Forelimb muscle (tissue), 1 donor: ENCODE results near the gene MAPK8IP1. TPM values are rescaled to one million over a fixed set of nuclear protein-coding genes. Genes with fewer than 3 reads are reported as not detected.
A peak's percentile ranks its signal among the peaks of the same experiment; 100 is the strongest.

Experiments used
- DNase-seq: peaks from one replicate; pipeline ENCODE4 v3.0.0-alpha.2; 2013; ENCODE audit warnings: low read depth
- polyA plus RNA-seq: library from polyadenylated mRNA; unstranded; fragments of 120-200 nt; gene quantifications from one replicate; pipeline ENCODE4 v1.2.1, GENCODE V29; 2013; ENCODE audit not compliant: insufficient read length

Gene MAPK8IP1
- polyA plus RNA-seq, 1 donor, result 41.3 TPM

DNA sequence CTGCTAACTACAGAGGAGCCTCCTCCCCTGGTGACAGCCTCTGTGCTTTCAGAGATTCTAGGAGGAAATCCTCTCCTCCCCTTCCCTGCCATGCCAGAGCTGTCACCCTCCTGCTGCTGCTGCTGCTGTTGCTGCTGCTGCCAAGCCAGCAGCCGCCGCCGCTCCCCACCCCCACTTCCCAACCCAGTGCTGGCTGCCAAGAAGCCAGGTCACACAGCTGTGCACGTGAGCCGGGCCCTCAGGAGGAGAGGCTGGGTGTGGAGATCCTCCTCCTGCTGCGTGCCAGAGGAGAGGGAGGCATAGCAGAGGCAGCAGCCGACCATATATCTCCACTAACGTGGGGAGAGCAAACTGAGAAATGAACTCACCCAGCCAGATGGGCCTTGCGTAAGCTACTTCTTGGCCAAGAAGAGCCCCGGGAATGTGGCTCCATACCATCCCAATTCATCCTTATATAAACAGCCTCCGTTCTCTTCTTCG is 25.8 kb upstream of the MAPK8IP1 start:
- DNase-seq, result peak; percentile 49

DNA sequence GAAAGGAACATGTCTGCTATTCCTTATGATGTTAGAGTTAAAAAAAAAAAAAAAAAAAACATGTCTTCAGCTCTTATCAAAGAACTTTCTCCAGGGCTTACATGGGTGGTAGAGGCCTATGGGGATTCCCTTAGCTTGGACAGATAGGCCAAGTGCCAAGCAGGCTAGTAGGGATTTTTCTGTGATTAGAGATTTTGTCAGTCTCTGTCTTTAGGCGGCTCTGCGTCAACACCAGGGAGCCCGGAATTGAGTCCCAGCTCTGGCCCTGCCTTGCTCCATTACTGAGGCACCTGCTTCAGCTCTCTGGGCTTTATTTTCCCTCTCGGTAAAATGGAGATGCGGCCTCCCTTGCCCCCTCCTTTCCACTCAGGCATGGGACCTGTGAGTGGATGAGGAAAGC is 25.1 kb upstream of the MAPK8IP1 start:
- no peak for DNase-seq

DNA sequence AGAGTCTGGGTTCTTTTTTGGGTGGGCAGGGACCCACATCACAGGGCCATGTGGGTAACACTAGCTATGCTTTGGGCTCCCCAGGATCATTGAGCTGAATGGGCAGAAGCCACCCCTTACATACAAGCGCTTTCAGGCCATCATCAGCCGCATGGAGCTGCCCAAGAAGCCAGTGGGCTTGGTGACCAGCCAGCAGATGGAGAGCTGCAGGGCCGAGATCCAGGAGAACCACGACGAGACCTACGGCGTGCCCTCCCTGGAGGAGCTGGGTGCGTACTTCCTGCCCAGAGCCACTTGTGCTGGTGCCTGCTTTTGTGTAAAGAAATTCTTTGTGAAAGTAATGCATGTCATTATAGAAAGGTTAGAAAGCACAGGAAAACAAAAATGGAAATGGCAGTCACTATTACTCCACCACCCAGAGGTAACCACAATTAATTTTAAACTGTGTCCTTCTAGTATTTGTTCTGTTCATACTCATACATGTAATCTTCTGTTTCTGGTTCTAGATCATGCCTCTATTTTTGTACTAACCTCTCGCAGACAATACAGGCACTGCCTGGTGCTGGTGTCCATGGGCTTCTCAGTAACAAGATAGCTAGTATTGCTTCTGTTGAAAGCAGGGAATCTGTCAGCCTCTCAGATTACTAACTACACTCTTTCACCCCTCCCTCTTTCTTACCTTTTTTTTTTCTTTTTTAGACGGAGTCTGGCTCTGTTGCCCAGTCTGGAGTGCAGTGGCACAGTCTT is 24.5 kb upstream of the MAPK8IP1 start:
- no peak for DNase-seq

DNA sequence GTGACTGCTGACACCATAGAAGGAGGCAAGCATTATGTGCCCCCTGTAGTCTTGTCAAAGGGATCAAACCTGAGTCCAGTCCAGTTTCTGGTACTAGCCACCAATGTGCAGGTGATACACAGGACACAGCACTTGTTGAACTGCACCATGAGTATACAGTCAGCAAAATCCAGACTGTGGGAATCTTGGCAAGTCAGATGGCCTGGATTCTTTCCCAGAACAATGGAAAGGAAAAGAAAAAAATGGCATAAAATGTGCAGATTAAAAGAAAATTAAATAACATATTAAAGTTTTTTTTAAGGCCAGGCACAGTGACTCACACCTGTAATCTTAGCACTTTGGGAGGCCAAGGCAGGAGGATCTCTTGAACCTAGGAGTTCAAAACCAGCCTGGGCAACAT is 21.4 kb upstream of the MAPK8IP1 start:
- DNase-seq, result no peak

DNA sequence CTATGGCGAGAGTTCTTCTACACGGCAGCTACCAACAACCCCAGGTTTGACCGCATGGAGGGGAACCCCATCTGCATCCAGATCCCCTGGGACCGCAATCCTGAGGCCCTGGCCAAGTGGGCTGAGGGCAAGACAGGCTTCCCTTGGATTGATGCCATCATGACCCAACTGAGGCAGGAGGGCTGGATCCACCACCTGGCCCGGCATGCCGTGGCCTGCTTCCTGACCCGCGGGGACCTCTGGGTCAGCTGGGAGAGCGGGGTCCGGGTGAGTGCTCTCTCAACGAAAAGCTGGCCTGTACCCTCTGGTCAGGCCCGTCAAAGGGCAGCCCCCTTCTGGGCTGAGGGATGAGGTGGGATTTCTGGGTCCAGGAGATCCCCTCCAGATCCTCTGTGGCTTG is 15.9 kb upstream of the MAPK8IP1 start:
- no peak for DNase-seq

DNA sequence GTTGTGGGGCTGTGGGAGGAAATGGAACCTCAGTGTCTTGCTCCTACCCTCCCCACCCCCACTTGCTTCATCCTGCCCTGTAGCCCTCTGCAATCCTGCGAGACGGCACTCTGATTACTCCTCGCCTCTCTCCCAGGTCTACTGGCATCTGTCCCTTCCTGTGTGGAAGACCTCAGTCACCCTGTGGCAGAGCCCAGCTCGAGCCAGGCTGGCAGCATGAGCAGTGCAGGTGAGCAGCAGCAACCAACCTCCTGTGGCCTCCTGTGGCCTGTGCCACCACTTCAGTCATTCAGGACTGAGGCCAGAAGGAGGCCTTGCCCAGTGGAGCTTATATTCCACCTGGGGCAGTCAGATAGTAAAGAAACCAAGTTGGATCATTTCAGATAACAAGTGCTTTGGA is 14.7 kb upstream of the MAPK8IP1 start:
- DNase-seq, result no peak

DNA sequence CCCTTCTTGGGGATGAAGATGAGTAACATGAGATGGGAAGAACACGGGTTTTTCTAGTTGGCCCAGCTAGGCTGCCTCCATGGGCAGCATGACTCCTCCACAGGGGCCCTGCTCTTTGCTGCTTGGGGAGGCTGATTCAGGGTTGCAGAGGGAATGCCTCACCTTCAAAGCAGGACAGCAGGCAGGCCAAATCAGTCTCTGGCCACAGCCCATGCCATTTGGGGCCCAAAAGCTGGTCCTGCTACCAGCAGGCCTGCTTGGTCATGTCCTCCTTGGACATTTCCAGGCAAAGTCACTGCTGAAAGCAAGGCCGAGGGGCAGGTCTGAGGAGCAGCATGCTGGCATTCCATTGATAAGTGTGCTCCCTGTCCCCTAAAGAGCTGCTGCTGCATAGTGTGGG is 13.8 kb upstream of the MAPK8IP1 start:
- no peak for DNase-seq

DNA sequence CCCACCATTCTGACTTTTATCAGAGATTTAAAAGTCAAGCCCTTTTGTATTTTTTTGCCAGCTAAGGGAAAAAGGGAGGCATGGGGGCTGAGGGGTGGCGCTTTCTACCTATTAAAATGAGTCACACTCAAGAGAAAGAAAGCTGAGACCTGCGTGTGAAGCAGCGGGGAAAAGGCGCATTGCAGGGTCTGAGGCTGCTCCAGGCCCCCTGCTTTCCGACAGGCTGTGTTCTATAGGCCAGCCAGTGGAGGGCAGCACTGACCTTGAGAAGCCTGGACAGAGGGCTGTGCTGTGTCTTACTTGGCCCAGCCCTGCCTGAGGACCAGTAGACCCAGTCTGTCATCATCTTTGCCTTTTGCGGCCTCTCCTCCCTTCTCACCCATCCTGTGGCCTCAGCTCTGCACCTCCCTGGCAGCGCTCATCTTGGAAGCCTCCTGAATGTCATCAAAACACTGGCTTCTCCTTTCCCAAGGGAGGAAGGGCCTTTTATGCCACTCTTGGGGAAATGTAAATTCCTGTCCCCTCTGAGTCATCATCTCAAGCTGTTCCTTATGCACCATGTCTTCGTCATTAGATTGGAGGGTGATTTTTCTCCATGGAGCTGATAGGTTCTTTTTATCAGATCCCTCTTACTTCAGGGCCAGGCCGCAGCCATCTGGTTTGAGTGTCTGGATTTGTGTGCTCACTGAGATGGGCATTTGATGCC is 12.6 kb upstream of the MAPK8IP1 start:
- no peak for DNase-seq

DNA sequence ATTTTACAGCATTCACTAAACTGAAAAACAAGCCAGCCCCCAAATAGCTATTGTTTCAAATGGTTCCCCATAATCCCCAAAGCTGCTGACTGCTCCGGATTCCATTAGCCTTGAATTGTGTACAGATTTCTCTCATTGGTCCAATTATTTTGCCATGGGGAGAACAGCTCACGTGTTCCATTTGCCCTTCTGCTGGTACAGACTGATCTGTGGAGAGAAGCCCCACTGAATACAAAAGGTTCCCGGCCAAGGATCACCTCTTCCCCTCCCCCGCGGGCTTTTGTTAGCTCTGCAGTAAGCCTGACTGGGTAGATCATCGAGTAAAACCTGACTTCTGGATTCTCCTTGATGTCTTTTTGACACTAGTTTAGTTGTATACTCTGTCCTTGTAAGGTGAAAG is 9.1 kb upstream of the MAPK8IP1 start:
- DNase-seq, result no peak

DNA sequence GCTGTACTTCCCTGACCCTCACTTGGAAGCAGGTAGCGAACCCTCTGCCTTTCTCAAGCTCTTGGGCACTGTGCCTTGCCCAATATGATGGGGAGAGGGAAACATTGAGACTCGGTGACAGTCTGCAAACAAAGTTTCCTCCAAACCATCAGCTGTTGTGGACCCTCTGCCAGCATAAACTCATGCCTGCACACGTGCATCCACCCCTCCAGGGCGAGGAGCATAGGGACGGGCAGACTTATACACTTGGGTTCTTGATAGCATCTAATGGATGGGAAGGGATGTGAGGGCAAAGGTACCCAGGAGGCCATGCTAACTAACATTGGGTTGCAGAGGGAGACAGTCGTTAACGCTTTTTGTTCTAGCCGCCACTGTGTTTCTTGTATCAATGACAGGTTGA is 8.2 kb upstream of the MAPK8IP1 start:
- DNase-seq, result no peak

DNA sequence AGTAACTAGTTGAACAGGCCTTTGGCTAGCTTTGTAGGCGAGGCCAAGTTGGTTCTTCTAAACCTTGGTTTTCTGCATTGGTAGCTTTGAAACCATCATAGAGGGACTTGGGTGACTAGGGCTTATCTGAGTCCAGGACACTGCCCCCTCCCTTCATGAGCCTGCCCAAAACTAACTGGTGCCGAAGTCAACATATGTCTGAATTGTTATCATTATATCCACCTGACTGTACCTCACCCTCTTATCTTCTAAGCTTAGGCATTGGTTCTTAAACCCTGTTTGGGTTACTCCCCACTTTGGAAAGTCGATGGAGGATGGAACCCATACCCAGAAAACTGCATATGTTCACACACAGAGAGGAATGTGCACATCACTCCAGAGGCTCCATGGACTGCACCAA is 7.6 kb upstream of the MAPK8IP1 start:
- DNase-seq, result no peak

DNA sequence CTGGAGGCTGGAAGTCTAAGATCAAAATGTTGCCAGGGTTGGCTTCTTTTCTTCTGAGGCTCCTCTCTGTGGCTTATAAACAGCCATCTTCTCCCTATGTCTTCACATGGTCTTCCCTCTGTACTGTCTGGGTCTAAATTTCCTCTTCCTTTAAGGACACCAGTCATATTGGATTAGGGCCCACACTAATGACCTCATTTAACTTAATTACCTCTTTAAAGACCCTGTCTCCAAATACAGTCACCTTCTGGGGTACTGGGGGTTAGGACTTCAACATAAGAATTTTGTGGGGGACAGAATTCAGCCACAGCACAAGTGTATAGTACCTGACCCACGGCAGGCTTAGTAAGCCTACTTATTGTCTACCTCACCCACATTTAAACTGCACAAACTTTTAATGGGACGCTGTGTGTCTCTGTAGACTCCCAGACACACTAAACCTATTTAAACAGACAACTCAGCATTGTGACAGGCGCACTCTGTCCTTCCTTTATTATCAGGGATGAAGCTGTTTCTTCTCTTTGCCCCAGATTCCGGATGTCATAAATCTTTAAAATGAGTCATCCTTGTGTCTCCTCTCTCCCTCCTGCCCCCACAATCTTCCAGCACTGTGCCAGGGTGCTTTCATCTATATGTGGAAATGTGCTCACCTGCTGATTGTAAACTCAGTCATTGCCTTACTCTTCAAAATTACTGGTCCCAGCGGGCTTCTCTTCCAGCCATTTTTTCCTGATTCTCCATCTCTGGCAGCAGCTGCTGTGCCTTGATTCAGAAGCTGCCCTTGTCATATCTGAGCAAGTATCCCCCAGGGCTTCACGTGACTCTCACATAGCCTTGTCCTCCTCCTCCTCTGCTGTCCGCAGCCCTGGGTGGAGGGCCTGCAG is 5.4 kb upstream of the MAPK8IP1 start:
- no peak for DNase-seq

DNA sequence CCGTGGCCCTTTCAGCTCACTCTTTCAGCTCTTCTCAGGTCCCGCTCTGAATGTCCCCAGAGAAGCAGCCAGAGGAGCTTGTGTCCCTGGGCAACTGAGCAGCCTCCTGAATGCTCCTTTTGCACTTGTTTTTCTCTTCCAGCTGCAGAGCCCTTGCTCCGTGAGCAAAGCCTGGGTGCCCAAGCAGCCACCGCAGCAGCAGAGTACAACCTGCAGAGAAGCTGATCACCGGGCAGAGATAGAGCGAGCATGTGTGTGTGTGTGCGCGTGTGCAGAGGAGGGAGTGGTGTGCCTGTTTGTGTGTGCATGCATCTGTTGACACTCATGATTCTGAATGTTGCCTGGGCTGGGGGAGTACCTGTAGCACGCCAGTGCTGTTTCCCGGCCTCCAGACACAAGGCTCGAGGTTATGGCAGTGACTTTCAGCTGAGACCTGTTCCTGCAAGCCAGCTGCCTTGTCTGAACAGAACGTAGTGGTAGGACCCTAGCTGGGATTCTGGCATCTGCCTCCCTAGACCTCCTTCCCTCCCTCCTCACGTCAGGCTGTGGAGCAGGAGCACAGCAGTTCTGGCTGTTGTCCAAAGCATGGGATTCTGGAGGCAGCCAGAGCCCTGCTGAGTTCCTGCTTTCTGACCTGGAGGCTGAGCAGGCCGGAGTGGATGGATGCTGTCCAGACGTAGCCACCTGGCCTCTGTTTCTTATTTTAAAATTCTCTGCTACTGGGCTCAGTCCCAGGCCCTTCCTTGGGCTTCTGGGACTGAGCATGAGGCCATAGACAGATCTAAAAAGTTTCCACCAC is 4.5 kb upstream of the MAPK8IP1 start:
- no peak for DNase-seq

DNA sequence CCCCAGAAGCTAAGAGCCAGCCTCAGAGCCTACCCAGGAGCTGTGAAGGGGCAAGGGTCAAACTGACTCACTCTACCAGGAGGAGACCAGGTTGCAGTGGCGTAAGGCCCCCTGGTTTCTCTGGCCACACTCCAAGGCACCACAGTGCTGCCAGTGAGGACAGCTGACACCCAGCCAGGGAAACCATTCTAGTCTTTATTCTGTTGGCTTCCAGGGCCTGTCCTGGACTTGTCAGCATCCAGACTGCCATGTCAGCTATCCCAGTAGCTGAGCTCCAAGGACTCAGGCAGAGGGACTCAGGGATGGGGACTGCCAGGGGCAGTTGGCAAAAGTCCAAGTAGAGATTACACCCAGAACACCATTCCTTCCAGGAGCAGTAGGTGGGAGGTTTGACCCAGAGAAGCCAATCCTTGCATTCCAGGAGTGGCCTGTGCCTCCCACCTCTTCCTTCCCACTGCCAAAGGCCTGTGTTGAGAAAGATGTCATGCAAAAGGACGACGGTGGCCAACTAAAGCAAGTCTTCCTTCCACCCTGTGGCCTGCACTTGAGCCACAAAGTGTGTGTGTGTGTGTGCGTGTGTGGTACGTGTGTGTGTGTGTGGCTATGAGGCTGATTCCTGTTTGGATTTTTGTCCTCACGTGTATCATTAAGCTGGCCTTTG is 3.6 kb upstream of the MAPK8IP1 start:
- DNase-seq, result no peak

DNA sequence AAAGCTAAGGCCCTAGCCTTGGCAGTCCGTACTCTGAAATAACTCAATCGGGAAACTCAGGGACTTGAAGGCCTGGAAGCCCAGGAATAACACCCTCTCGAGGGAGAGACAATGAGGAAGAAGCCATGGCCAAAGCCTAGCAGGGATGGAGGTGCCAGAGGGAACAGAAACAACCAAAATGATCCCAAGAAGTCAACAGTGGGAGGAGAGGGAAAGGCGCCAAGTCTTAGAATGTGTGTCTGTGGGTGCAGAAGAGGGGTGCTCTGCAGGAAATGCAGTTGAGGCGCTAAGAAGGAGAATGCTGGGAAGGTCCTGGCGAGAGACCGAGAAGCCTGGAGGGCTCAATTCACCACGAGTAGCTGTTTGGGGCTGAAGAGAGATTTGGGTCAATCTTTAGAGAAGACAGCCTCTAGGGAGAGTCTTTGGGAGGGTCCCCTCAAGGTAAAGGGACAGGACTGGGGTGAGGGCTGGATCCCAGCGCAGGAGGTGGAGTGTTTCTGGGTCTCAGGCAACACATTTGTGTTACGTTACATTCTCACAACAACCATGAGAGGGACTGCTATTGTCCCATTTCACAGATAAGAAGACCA is 760 bp upstream of the MAPK8IP1 start:
- no peak for DNase-seq

DNA sequence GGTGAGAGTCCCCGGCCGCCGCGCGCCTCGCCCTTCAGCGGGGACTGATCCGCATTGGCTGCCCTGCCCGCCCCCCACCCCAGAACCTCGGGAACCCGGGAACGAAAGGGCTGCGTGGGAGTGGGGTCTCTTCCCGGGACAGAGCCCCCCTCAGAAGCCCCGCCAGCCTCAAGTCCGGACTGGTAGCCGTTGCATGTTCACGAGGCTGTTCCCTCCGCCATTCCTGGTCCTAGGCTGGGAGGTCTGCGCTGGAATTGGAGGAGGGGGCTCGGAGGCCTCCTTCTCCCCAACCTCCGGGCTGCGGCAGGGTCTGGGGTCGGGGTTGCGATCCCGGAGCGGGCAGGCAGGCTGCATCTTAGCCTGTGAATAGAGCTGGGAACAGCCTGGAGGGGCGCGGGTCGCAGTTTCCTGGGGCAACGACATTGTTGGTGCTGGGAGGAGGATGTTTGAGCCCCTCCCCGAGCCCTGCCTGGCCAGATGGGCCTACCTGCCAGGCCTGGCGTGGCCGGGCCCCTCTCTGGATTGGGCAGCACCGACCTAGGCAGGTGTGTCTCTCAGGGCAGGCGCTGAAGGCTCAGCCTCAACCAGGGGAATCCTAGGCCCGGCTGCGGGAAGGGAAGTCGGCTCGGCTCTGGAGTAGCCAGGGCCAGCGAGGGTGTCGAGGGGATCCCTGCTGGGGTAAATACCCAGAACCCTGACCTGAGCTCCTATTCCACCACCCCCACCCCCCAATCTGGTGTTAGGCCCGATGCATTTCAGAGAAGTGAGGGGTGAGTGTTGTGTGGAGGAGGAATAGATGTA is 670 bp downstream of the MAPK8IP1 start:
- no peak for DNase-seq

DNA sequence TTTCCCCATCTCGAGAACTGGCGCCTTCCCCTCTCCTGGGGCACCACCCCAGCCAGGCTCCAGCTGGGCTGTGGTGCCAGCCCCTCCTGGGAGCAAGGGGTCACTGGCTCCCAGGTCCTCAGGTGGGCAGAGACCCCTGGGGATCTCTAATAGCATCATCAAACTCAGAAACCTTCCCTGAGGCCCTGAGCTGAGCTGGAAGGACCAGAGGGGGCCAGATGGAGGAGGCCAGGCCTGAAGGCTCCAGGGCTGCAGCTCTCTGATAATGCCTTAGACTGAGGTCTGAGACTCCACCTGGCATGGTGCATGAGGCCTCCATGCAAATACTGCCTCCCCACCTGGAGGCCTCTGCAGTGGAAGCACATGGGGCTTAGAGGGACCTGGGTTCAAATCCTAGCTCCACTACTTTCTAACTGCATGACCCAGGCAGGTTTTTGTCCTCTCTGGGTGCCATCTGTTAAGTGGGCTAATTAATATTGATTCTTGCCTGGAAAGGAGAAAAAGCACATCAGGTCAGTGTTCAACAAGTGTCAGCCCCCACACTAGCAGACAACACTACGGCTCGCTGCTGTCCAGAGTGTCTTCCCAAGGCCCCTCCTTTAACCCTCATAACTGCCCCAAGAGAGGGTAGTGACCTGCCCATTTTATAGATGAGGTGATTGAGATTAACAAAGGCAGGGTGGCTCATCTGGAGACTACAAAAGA is 1.5 kb downstream of the MAPK8IP1 start:
- no peak for DNase-seq

DNA sequence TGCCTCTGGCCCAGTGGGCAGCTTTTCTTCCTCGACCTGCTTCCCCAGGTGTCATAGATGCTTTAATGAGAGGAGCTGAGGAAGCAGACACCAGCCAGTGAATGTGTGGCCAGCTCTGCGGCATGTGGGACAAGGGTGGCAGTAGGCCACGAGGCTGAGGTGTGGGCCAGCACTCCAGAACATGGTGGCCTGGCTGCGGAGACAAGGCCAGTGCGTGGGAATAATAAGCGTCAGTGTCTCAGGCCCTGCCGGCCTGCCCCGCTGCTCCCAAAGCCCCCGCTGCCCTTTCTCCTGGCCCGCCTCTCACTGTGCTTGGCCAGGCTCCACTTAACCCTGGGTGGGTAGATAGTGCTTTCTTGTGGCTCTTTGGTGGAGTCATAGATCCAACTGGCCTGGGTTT is 2.1 kb downstream of the MAPK8IP1 start:
- DNase-seq, result no peak

DNA sequence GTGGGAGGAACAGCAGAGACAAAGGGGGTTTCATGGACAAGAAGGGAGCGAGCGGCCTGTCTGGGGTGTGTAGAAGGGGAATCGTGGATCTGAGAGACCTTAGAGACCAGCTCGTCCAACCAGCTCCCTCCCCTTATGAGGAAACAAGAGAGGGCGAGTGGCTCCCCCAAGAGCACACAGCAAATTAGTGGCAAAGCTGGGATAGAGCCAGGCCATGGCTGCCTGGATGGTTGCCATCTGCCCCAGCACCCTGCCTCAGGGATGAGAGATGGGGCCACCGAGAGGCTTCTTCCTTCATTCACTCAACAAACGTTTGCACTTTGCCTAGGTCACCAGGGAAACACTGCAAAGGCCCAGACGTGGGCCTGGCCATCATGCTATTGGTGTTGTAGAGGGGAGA is 4.1 kb downstream of the MAPK8IP1 start:
- DNase-seq, result no peak
